Lower leg skin (tissue), 4 donors: Measurements from ENCODE around the gene KCNJ9. TPM values are rescaled to one million over a fixed set of nuclear protein-coding genes. Genes with fewer than 3 reads are reported as not detected.

Source experiments
- DNase-seq, 2 donors: peaks; one replicate each; pipeline ENCODE4 v3.0.0-alpha.2; 2019; ENCODE audit warnings: low spot score in 2 of 2
- H3K4me3 ChIP-seq: fragments of 200-600 bp; sonication (generic); 2 replicates; pipeline ENCODE4 v1.5.1; 2017; ENCODE audit warnings: mild to moderate bottlenecking, low read depth; ENCODE audit not compliant: poor library complexity, severe bottlenecking
- CTCF ChIP-seq, 3 donors: fragments of 450-650 bp; IDR thresholded peaks; one replicate each; pipeline ENCODE4 v1.5.1; 2016; ENCODE audit warnings: antibody characterized with exemption in 3 of 3, mild to moderate bottlenecking in 3 of 3, moderate library complexity in 2 of 3
- POLR2A ChIP-seq, 2 donors: fragments of 450-650 bp; IDR thresholded peaks; one replicate each; pipeline ENCODE4 v1.6.1; 2016 to 2017; ENCODE audit warnings: antibody characterized with exemption in 2 of 2, mild to moderate bottlenecking in 1 of 2, moderate library complexity in 1 of 2
- WGBS, 2 donors: methylation state at CpG; one replicate each; pipeline ENCODE4 v1.1.5; 2018; 5-methylcytosine and 5-hydroxymethylcytosine counted together
- intact Hi-C: fragments of 100-400 bp; cut with DNase I; formaldehyde crosslinking; loops from one replicate; pipeline ENCODE4 v1.15.0; 2023; ENCODE audit warnings: low total_unique reads
- total RNA-seq, 4 donors: library from RNA; depleted of rRNA; stranded (reverse); fragments of >200 nt; gene quantifications; one replicate each; pipeline ENCODE4 v1.1.0, GENCODE V29; 2016

The KCNJ9 gene
- total RNA-seq, 4 donors from 2014 or later, result 0.12 TPM; not detected in 3

DNA sequence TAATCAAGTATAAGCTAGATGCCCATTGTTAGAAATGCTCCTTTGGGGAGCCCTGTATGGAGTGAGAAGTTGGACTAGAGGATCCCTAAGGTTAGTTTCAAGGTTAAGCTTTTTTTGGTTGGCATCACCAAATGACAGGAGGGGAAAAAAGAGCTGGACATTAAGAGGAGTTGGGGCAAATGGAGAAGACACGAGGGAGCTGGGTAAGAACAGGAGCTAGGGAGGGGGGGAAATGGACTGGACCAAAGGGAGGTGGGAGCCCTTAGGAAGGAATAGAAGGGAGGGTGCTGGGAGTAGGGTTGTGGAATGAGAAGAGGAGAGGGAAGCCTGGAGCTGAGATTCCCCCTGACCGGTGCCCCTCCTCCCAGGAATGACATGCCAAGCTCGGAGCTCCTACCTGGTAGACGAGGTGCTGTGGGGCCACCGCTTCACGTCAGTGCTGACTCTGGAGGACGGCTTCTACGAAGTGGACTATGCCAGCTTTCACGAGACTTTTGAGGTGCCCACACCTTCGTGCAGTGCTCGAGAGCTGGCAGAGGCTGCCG lies 5.9 kb downstream of the KCNJ9 start:
- TF ChIP-seq CTCF (IDR thresholded peaks at IDR 0.05) (no peak), POLR2A (IDR thresholded peaks at IDR 0.05) (no peak)
- no peak overlapping the region for H3K4me3 ChIP-seq
- DNase-seq, result no peak
- 91 to 94% methylated on average over 12 of the region's 12 CpGs for WGBS, 2 donors
- intact Hi-C loops, result no loop called here

GRCh38 chr1:160089883-160090282 lies 8.5 kb downstream of the KCNJ9 start:
- H3K4me3 ChIP-seq, result no peak overlapping the region
- TF ChIP-seq POLR2A (IDR thresholded peaks at IDR 0.05), result no peak
- TF ChIP-seq CTCF (IDR thresholded peaks at IDR 0.05), result no peak
- DNase-seq, result no peak
- intact Hi-C loops, result no loop called here
- 84 to 87% methylated on average over 3 of the region's 3 CpGs for WGBS, 2 donors

DNA sequence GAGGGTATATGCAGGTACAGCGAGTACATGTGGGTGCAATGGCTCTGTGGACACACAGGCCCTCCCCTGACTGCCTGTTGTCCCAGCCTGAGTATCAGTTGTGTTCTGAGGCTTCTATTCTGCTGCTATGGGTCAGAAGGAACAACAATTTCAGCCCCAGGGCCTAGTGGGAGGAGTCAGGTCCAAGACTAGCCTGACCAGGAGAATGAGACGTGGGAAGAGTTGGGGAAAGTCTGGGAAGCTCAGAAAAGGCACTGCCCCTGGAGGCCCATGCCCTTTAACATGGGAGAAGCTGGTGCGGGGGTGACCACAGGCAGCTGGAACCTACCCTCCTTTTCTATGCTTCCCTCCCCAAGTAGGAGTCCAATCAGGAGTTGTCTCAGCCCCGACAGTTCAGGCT lies 9.4 kb downstream of the KCNJ9 start:
- TF ChIP-seq CTCF (IDR thresholded peaks at IDR 0.05), result no peak
- intact Hi-C loops, result no loop called here
- no peak overlapping the region for H3K4me3 ChIP-seq
- WGBS, 2 donors, result 81 to 86% methylated on average over 4 of the region's 4 CpGs
- DNase-seq, result no peak

- TF ChIP-seq CTCF (IDR thresholded peaks at IDR 0.05) (no peak), POLR2A (IDR thresholded peaks at IDR 0.05) (no peak)
- WGBS, 2 donors, result 95 to 99% methylated on average over 5 of the region's 5 CpGs
- intact Hi-C loops, result no loop called here
- H3K4me3 ChIP-seq, result no peak overlapping the region
- DNase-seq, result no peak
These were observed 10.4 kb downstream of the KCNJ9 start for GRCh38 chr1:160091666-160092223.

GRCh38 chr1:160092366-160093068 lies 11.2 kb downstream of the KCNJ9 start:
- TF ChIP-seq POLR2A (IDR thresholded peaks at IDR 0.05) (no peak), CTCF (IDR thresholded peaks at IDR 0.05) (no peak)

More at GRCh38 chr1:160092366-160093068, 11.2 kb downstream of the KCNJ9 start:
- no peak overlapping the region for H3K4me3 ChIP-seq
- no peak for DNase-seq
- WGBS, 2 donors, result 92 to 94% methylated on average over 31 to 32 of the region's 32 CpGs
- intact Hi-C loops, result no loop called here
